BLaER1 treated with 17β-estradiol and CSF1 and Interleukin-3, amounts not matched to agents 10 nM and 100 nM (cell line): Measurements from ENCODE around the gene FOXF2.

Experiments
- H3K27ac ChIP-seq, 11 experiments: shearing (Covaris generic); formaldehyde crosslinking; 2 replicates each; pipeline ENCODE4 v1.8.1; 2022
- H3K27me3 ChIP-seq, 11 experiments: shearing (Covaris generic); formaldehyde crosslinking; 2 replicates each; pipeline ENCODE4 v1.8.1; 2022
- H3K36me3 ChIP-seq, 11 experiments: shearing (Covaris generic); formaldehyde crosslinking; 2 replicates each; pipeline ENCODE4 v1.8.1; 2022
- H3K4me1 ChIP-seq, 10 experiments: shearing (Covaris generic); formaldehyde crosslinking; 2 replicates each; pipeline ENCODE4 v1.8.1; 2022
- H3K4me2 ChIP-seq, 11 experiments: shearing (Covaris generic); formaldehyde crosslinking; 2 replicates each; pipeline ENCODE4 v1.8.1; 2022
- H3K4me3 ChIP-seq, 10 experiments: shearing (Covaris generic); formaldehyde crosslinking; 2 replicates each; pipeline ENCODE4 v1.8.1; 2022
- H3K9ac ChIP-seq, 11 experiments: shearing (Covaris generic); formaldehyde crosslinking; 2 replicates each; pipeline ENCODE4 v1.8.1; 2022
- H3K9me3 ChIP-seq, 11 experiments: shearing (Covaris generic); formaldehyde crosslinking; replicated peaks in 1 of 11; 2 replicates each; pipeline ENCODE4 v1.8.1; 2022
- H4K20me1 ChIP-seq, 11 experiments: shearing (Covaris generic); formaldehyde crosslinking; 2 replicates each; pipeline ENCODE4 v1.8.1; 2022
- Cebpa-rat ChIP-seq, 11 experiments: shearing (Covaris generic); IDR thresholded peaks; 2 replicates each; pipeline ENCODE4 v1.8.1; 2022

Gene FOXF2

GRCh38 chr6:1381481-1382330 lies 7.7 kb upstream of the FOXF2 start:
- Histone ChIP-seq H3K4me3 (peak overlapping the region; percentile 41 to 65 (median 52)), H3K27me3 (peaks cover 100% of the 10 kb centered on the region in 11 experiments)
- no peak for TF ChIP-seq Cebpa-rat (IDR thresholded peaks at IDR 0.05)

DNA sequence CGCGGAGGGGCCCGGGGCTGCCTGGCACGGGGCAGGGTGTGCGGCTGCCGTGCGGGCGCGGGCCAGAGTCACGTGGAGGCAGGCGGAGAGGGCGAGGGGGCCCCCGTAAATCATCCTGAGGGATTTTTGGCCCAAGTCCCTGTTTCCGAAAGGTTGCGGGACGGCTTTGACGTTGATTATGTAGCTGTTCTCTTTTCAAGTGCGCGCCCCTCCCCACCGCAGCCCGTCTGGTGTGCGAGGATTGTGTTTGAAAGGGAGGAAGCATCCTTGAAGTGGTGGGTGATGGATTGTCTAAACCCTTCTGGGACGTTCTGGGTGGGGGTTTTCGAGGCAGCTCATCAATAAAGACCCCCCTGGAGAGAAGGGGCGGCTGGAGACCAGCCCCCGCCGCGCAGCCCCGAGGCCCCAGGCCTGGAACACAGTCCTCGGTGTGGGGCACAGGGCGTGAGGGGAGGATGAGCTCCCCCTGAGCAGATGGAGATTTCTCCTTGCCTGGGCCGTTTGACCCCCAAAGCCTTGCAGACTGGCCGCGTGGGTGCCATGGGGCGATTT lies 7.0 kb upstream of the FOXF2 start:
- peak overlapping the region; percentile 41 to 65 (median 52); a peak in 19 of 20 replicates for H3K4me3 ChIP-seq
- peaks cover 0 to 22% (median 15%) of the 10 kb centered on the region in 10 experiments; a peak in 16 of 20 replicates for H3K4me1 ChIP-seq
- no peaks in the 10 kb centered on the region for H3K36me3 ChIP-seq
- peaks cover 0 to 38% (median 15%) of the 10 kb centered on the region in 11 experiments; a peak in 14 of 22 replicates for H3K9me3 ChIP-seq
- peak overlapping the region; percentile 74 to 98 (median 88) for H3K4me2 ChIP-seq
- no peak overlapping the region for H3K27ac ChIP-seq
- no peak for TF ChIP-seq Cebpa-rat (IDR thresholded peaks at IDR 0.05)
- peaks cover 0 to 98% (median 87%) of the 10 kb centered on the region in 11 experiments; a peak in 18 of 22 replicates for H4K20me1 ChIP-seq
- H3K27me3 ChIP-seq: peaks cover 100% of the 10 kb centered on the region in 11 experiments
- H3K9ac ChIP-seq: 0 out of 22 replicates have a peak overlapping the region, but pooled peaks of 1 of the 11 experiments have one; percentile 50

More at GRCh38 chr6:1381481-1382330, 7.7 kb upstream of the FOXF2 start:
- Histone ChIP-seq H3K4me2 (peak overlapping the region; percentile 74 to 98 (median 88)), H4K20me1 (peaks cover 0 to 97% (median 80%) of the 10 kb centered on the region in 11 experiments; a peak in 18 of 22 replicates), H3K36me3 (no peaks in the 10 kb centered on the region), H3K27ac (no peak overlapping the region), H3K9me3 (peaks cover 0 to 43% (median 17%) of the 10 kb centered on the region in 11 experiments; a peak in 14 of 22 replicates), H3K4me1 (peaks cover 0 to 22% (median 15%) of the 10 kb centered on the region in 10 experiments; a peak in 16 of 20 replicates), H3K9ac (peak overlapping the region in 2 of 11 experiments; percentile 14 to 50; a peak in 1 of 22 replicates)

- Histone ChIP-seq H3K4me1 (peaks cover 0 to 21% (median 15%) of the 10 kb centered on the region in 10 experiments; a peak in 17 of 20 replicates), H3K27me3 (peaks cover 99 to 100% (median 100%) of the 10 kb centered on the region in 11 experiments), H3K9ac (no peak overlapping the region), H3K4me3 (peak overlapping the region in 5 of 10 experiments; percentile 45 to 65 (median 52); a peak in 3 of 20 replicates), H3K27ac (no peak overlapping the region), H4K20me1 (peaks cover 0 to 97% (median 86%) of the 10 kb centered on the region in 11 experiments; a peak in 18 of 22 replicates), H3K4me2 (peak overlapping the region in 7 of 11 experiments; percentile 74 to 98 (median 88); a peak in 6 of 22 replicates), H3K9me3 (peaks cover 0 to 34% (median 11%) of the 10 kb centered on the region in 11 experiments; a peak in 13 of 22 replicates), H3K36me3 (no peaks in the 10 kb centered on the region)
- TF ChIP-seq Cebpa-rat (IDR thresholded peaks at IDR 0.05): no peak
Observed at GRCh38 chr6:1382883-1383728, 6.3 kb upstream of the FOXF2 start.

- Histone ChIP-seq H3K36me3 (no peaks in the 10 kb centered on the region), H3K4me2 (no peak overlapping the region), H3K4me1 (peaks cover 8 to 30% (median 21%) of the 10 kb centered on the region in 10 experiments; a peak in 19 of 20 replicates), H3K9me3 (peaks cover 0 to 25% (median 4%) of the 10 kb centered on the region in 11 experiments; a peak in 11 of 22 replicates), H4K20me1 (peaks cover 0 to 97% (median 86%) of the 10 kb centered on the region in 11 experiments; a peak in 18 of 22 replicates), H3K4me3 (no peak overlapping the region), H3K27me3 (peaks cover 99 to 100% (median 100%) of the 10 kb centered on the region in 11 experiments), H3K9ac (no peak overlapping the region), H3K27ac (no peak overlapping the region)
- TF ChIP-seq Cebpa-rat (IDR thresholded peaks at IDR 0.05): no peak
Observed at GRCh38 chr6:1383729-1384548, 5.4 kb upstream of the FOXF2 start.

DNA sequence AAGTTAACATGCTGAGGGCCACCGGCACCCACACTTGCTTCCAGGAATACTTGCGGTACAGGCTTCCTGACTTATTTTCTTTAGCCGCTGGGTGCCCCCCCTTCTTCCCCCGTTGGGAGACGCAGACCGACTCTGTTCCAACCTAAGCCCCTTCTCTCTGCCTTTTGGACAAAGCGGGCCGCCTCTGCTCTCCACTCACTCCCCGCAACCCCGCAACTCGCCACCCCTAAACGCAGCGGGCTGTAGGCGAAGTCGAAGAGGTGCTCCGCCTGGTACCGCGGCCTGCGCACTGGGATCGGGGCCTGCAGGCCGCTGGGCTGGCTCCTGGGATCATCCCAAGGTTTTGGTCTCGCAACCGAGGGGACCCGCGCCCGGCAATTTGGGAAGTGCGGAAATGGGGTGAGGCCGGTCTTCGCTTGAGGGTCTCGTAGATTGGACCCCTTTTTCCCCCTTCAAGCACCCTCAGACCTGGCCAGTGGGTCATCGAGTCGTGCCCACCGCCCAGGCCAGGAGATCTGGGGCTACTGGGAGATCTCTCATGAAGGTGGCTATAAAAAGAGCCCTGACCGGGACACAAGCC lies 4.7 kb upstream of the FOXF2 start:
- Histone ChIP-seq H3K36me3 (no peaks in the 10 kb centered on the region), H3K4me2 (no peak overlapping the region), H3K4me3 (no peak overlapping the region), H3K27me3 (peaks cover 99 to 100% (median 100%) of the 10 kb centered on the region in 11 experiments), H3K27ac (no peak overlapping the region), H3K4me1 (peaks cover 11 to 30% (median 26%) of the 10 kb centered on the region in 10 experiments; a peak in 19 of 20 replicates), H3K9ac (no peak overlapping the region), H4K20me1 (peaks cover 0 to 95% (median 81%) of the 10 kb centered on the region in 11 experiments; a peak in 18 of 22 replicates), H3K9me3 (peaks cover 0 to 18% (median 0%) of the 10 kb centered on the region in 11 experiments; a peak in 3 of 22 replicates)
- no peak for TF ChIP-seq Cebpa-rat (IDR thresholded peaks at IDR 0.05)

- no peak overlapping the region for H3K4me3 ChIP-seq
- peaks cover 0 to 18% (median 0%) of the 10 kb centered on the region in 11 experiments; a peak in 3 of 22 replicates for H3K9me3 ChIP-seq
- H3K27ac ChIP-seq: no peak overlapping the region
- peaks cover 99 to 100% (median 100%) of the 10 kb centered on the region in 11 experiments for H3K27me3 ChIP-seq
- H4K20me1 ChIP-seq: peaks cover 0 to 95% (median 78%) of the 10 kb centered on the region in 11 experiments; a peak in 18 of 22 replicates
- no peaks in the 10 kb centered on the region for H3K36me3 ChIP-seq
- H3K4me1 ChIP-seq: peaks cover 19 to 38% (median 33%) of the 10 kb centered on the region in 10 experiments
- TF ChIP-seq Cebpa-rat (IDR thresholded peaks at IDR 0.05): no peak
- H3K4me2 ChIP-seq: no peak overlapping the region; a peak in 1 of 22 replicates
- H3K9ac ChIP-seq: no peak overlapping the region
Observed at GRCh38 chr6:1385129-1386037, 4.0 kb upstream of the FOXF2 start.
